GM23338 (cell line): ENCODE data around the gene PPIF. TPM values are rescaled to one million over a fixed set of nuclear protein-coding genes. Genes with fewer than 3 reads are reported as not detected.

ENCODE experiments used
- ATAC-seq: fragments of 200-7000 bp; cut with Tn5 transposase; 3 replicates; pipeline ENCODE4 v1.9.1; 2020
- DNase-seq: peaks from one replicate; pipeline ENCODE4 v3.0.0-alpha.2; 2015; ENCODE audit warnings: low spot score
- H2AFZ ChIP-seq: fragments of 200-600 bp; sonication (generic); 2 replicates; pipeline ENCODE4 v1.8.0; 2016; ENCODE audit warnings: antibody characterized with exemption, mild to moderate bottlenecking, moderate library complexity
- H3F3A ChIP-seq: fragments of 200-600 bp; sonication (generic); replicated peaks from 2 replicates; pipeline ENCODE4 v1.8.0; 2017; ENCODE audit warnings: antibody characterized with exemption, mixed run types, low read depth
- H3K27ac ChIP-seq: fragments of 200-600 bp; sonication (generic); 2 replicates; pipeline ENCODE4 v1.6.1; 2016; ENCODE audit warnings: low read depth
- H3K27me3 ChIP-seq: fragments of 200-600 bp; sonication (generic); 2 replicates; pipeline ENCODE4 v1.8.0; 2016; ENCODE audit warnings: mild to moderate bottlenecking, mixed run types, moderate library complexity; ENCODE audit not compliant: insufficient read depth
- H3K36me3 ChIP-seq: fragments of 200-600 bp; sonication (generic); 2 replicates; pipeline ENCODE4 v1.8.0; 2016; ENCODE audit warnings: mild to moderate bottlenecking; ENCODE audit not compliant: insufficient read depth
- H3K4me1 ChIP-seq: fragments of 200-600 bp; sonication (generic); 2 replicates; pipeline ENCODE4 v1.8.0; 2016; ENCODE audit warnings: mild to moderate bottlenecking, moderate library complexity; ENCODE audit not compliant: insufficient read depth
- H3K4me2 ChIP-seq: fragments of 200-600 bp; sonication (generic); 2 replicates; pipeline ENCODE4 v1.7.1; 2017; ENCODE audit warnings: mixed run types
- H3K4me3 ChIP-seq: fragments of 200-600 bp; sonication (generic); 2 replicates; pipeline ENCODE4 v1.6.1; 2016; ENCODE audit warnings: mixed run types
- H3K79me2 ChIP-seq: fragments of 200-600 bp; sonication (generic); replicated peaks from 2 replicates; pipeline ENCODE4 v1.8.0; 2017; ENCODE audit warnings: mild to moderate bottlenecking; ENCODE audit not compliant: insufficient read depth
- H3K9me2 ChIP-seq: fragments of 200-600 bp; sonication (generic); 2 replicates; pipeline ENCODE4 v1.8.0; 2017; ENCODE audit not compliant: insufficient read depth
- H4K20me1 ChIP-seq: fragments of 200-600 bp; sonication (generic); replicated peaks from 2 replicates; pipeline ENCODE4 v1.8.0; 2017; ENCODE audit warnings: mild to moderate bottlenecking; ENCODE audit not compliant: insufficient read depth
- H3K27ac Mint-ChIP-seq: 2 replicates; pipeline ENCODE4 v1.8.0; 2020; ENCODE audit warnings: inconsistent platforms, mild to moderate bottlenecking, moderate library complexity, mixed read lengths
- H3K27me3 Mint-ChIP-seq: 3 replicates; pipeline ENCODE4 v1.8.0; 2022; ENCODE audit warnings: low read depth, mild to moderate bottlenecking, moderate library complexity, mixed read lengths, inconsistent platforms; ENCODE audit not compliant: insufficient read depth, poor library complexity
- H3K36me3 Mint-ChIP-seq: 3 replicates; pipeline ENCODE4 v1.8.0; 2021; ENCODE audit warnings: low read depth, mild to moderate bottlenecking, inconsistent platforms, moderate library complexity, mixed read lengths
- H3K4me1 Mint-ChIP-seq: 3 replicates; pipeline ENCODE4 v1.8.0; 2020; ENCODE audit warnings: mild to moderate bottlenecking, inconsistent platforms, mixed read lengths
- H3K4me3 Mint-ChIP-seq: 3 replicates; pipeline ENCODE4 v1.8.0; 2021; ENCODE audit warnings: moderate library complexity, mild to moderate bottlenecking, inconsistent platforms, mixed read lengths
- H3K9me3 Mint-ChIP-seq: 3 replicates; pipeline ENCODE4 v1.8.0; 2020; ENCODE audit warnings: moderate library complexity, mild to moderate bottlenecking, inconsistent platforms, mixed read lengths
- CREB1 ChIP-seq: fragments of 250-450 bp; sonication (Bioruptor Pico); IDR thresholded peaks from 2 replicates; pipeline ENCODE4 v1.5.0; 2020; ENCODE audit warnings: low read depth, mild to moderate bottlenecking, moderate library complexity
- CTCF ChIP-seq, 2 experiments: fragments of 200-600 bp in 1 of 2; sonication (generic) in 1 of 2; conservative IDR thresholded peaks; 2 replicates each; pipeline versions ENCODE4 v1.5.1 to v1.6.1; 2016 to 2017; ENCODE audit warnings: antibody characterized with exemption in 2 of 2, low read depth in 2 of 2, mild to moderate bottlenecking in 2 of 2, moderate library complexity in 1 of 2
- ETS1 ChIP-seq: IDR thresholded peaks from 2 replicates; pipeline ENCODE4 v1.6.1; 2016; ENCODE audit warnings: antibody characterized with exemption
- EZH2 ChIP-seq: fragments of 200-600 bp; sonication (generic); IDR thresholded peaks from one replicate; pipeline ENCODE4 v1.8.0; 2017; ENCODE audit warnings: antibody characterized with exemption, mild to moderate bottlenecking, low read depth; ENCODE audit not compliant: unreplicated experiment
- EZH2phosphoT487 ChIP-seq: fragments of 200-600 bp; sonication (generic); IDR thresholded peaks from one replicate; pipeline ENCODE4 v1.8.1; 2018; ENCODE audit warnings: antibody characterized with exemption; ENCODE audit not compliant: unreplicated experiment
- JUNB ChIP-seq: IDR thresholded peaks from one replicate; pipeline ENCODE4 v1.6.1; 2016; ENCODE audit warnings: antibody characterized with exemption; ENCODE audit not compliant: unreplicated experiment
- NANOG ChIP-seq: IDR thresholded peaks from 2 replicates; pipeline ENCODE4 v1.6.1; 2016; ENCODE audit warnings: antibody characterized with exemption, borderline replicate concordance
- POLR2AphosphoS5 ChIP-seq: IDR thresholded peaks from 2 replicates; pipeline ENCODE4 v1.6.1; 2016; ENCODE audit warnings: antibody characterized with exemption, low read depth
- REST ChIP-seq: IDR thresholded peaks from one replicate; pipeline ENCODE4 v1.6.1; 2018; ENCODE audit warnings: antibody characterized with exemption; ENCODE audit not compliant: unreplicated experiment
- STAT1 ChIP-seq: IDR thresholded peaks from one replicate; pipeline ENCODE4 v1.6.1; 2016; ENCODE audit warnings: antibody characterized with exemption; ENCODE audit not compliant: unreplicated experiment
- ZNF114 ChIP-seq: fragments of 250-450 bp; sonication (Bioruptor Pico); IDR thresholded peaks from 2 replicates; pipeline ENCODE4 v1.5.0; 2020; ENCODE audit warnings: mild to moderate bottlenecking, moderate library complexity
- ZNF331 ChIP-seq: fragments of 250-450 bp; sonication (Bioruptor Pico); IDR thresholded peaks from 2 replicates; pipeline ENCODE4 v1.5.0; 2020; ENCODE audit warnings: low read depth, mild to moderate bottlenecking, moderate library complexity
- ZNF462 ChIP-seq: fragments of 250-450 bp; sonication (Bioruptor Pico); IDR thresholded peaks from 2 replicates; pipeline ENCODE4 v1.5.0; 2020; ENCODE audit warnings: mild to moderate bottlenecking, moderate library complexity
- polyA plus RNA-seq: library from polyadenylated mRNA; unstranded; fragments of >200 nt; fragmentation: Nextera tagmentation; extraction: Ambion mirVana; gene quantifications from 2 replicates; pipeline ENCODE4 v1.2.1, GENCODE V29; 2016
- total RNA-seq: library from RNA; depleted of rRNA; stranded (reverse); fragments of >200 nt; shearing (Covaris generic); gene quantifications from 2 replicates; pipeline ENCODE4 v1.2.3, GENCODE V29; 2014

Gene PPIF
- total and polyA plus RNA-seq, 2 experiments from 2014 or later, result 32.1 to 43.6 TPM

- TF ChIP-seq CTCF (conservative IDR thresholded peaks at IDR 0.05; ENCODE audit: low read depth in 2 of 2) (no peak), POLR2AphosphoS5 (no peak)
These were observed 27.0 kb upstream of the PPIF start (continued) for GRCh38 chr10:79320316-79320715.

- H3K4me3 Mint-ChIP-seq, result no peak overlapping the region
- Histone ChIP-seq H3K79me2 (no peaks in the 10 kb centered on the region), H3K4me3 (no peak overlapping the region), H2AFZ (no peak overlapping the region), H3K4me1 (peaks cover 18% of the 10 kb centered on the region), H3K27me3 (no peaks in the 10 kb centered on the region), H3K4me2 (no peak overlapping the region), H3F3A (no peaks in the 10 kb centered on the region), H3K27ac (no peak overlapping the region), H3K36me3 (no peaks in the 10 kb centered on the region), H4K20me1 (no peaks in the 10 kb centered on the region), H3K9me2 (no peaks in the 10 kb centered on the region)
- peaks cover 29% of the 10 kb centered on the region for H3K27me3 Mint-ChIP-seq
- H3K36me3 Mint-ChIP-seq, result peaks cover 5% of the 10 kb centered on the region; the same call in 1 of the 3 replicates
- H3K4me1 Mint-ChIP-seq, result peaks cover 27% of the 10 kb centered on the region
- DNase-seq (no peak), ATAC-seq (no peak)
- peaks cover 3% of the 10 kb centered on the region; the same call in 1 of the 3 replicates for H3K9me3 Mint-ChIP-seq
- H3K27ac Mint-ChIP-seq, result no peak overlapping the region
- no peak for TF ChIP-seq JUNB
- TF ChIP-seq ZNF462 (CRISPR knock-in tag), result no peak
- TF ChIP-seq POLR2AphosphoS5, result no peak
- TF ChIP-seq EZH2, result no peak
- TF ChIP-seq ETS1, result no peak
- no peak for TF ChIP-seq NANOG
- no peak for TF ChIP-seq ZNF114 (CRISPR knock-in tag)
- TF ChIP-seq EZH2phosphoT487, result no peak
- TF ChIP-seq REST, result no peak
- no peak for TF ChIP-seq CREB1 (CRISPR knock-in tag)
- TF ChIP-seq STAT1, result no peak
- no peak for TF ChIP-seq ZNF331 (CRISPR knock-in tag)
These were observed 26.3 kb upstream of the PPIF start for GRCh38 chr10:79320820-79321493.
